GM21360 (cell line): ENCODE results near the gene C2CD3.
"Not testable (repeated sequence)": the region's sequence is repeated elsewhere in the genome, so short reads cannot be mapped to it uniquely, and the experiment has no call there.

Experiments
- ATAC-seq: cut with Tn5 transposase; IDR thresholded peaks from one replicate; pipeline ENCODE4 v1.9.1; 2021; ENCODE audit warnings: mild to moderate bottlenecking, moderate library complexity; ENCODE audit not compliant: unreplicated experiment

C2CD3 gene

GRCh38 chr11:74120260-74121035, 50.4 kb downstream of the C2CD3 start:
- ATAC-seq = not testable (repeated sequence)

DNA sequence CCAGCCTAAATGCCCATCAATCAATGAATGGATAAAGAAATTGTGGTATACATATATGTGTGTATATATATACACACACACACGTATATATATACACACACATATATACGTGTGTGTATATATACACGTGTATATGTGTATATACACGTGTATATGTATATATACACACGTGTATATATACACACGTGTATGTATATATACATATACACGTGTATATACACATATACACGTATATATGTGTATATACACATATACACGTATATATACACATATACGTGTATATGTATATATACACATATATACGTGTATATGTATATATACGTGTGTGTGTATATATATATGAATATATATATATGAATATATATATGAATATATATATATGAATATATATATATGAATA, 54.1 kb downstream of the C2CD3 start:
- ATAC-seq = no peak

GRCh38 chr11:74112877-74113276, 57.9 kb downstream of the C2CD3 start:
- ATAC-seq = no peak

- ATAC-seq = no peak
These were observed 64.7 kb downstream of the C2CD3 start for GRCh38 chr11:74106124-74106523.

GRCh38 chr11:74102321-74102720, 68.5 kb downstream of the C2CD3 start:
- no peak for ATAC-seq

GRCh38 chr11:74100735-74101134, 70.1 kb downstream of the C2CD3 start:
- no peak for ATAC-seq

DNA sequence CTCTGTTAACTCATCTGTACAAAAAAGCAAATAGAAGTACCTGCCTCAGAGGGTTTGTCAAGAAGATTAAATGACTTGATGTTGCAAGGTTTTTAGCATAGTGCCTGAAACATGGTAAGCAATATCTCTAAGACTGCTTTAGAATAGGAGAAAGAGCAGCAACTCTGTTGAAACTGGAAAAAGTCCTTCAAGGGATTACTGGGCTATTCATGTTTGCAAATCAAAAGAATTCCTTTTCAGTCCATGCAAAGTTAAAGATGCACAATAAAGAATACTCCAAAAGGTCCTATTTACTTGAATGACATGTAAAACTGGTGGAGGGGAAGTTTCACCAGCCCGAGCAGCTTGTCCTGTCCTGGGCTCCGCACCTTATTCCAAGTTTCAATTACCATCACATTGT, 70.6 kb downstream of the C2CD3 start:
- no peak for ATAC-seq

GRCh38 chr11:74097686-74098237, 73.0 kb downstream of the C2CD3 start:
- ATAC-seq = no peak

GRCh38 chr11:74094393-74094792, 76.4 kb downstream of the C2CD3 start:
- ATAC-seq = no peak

DNA sequence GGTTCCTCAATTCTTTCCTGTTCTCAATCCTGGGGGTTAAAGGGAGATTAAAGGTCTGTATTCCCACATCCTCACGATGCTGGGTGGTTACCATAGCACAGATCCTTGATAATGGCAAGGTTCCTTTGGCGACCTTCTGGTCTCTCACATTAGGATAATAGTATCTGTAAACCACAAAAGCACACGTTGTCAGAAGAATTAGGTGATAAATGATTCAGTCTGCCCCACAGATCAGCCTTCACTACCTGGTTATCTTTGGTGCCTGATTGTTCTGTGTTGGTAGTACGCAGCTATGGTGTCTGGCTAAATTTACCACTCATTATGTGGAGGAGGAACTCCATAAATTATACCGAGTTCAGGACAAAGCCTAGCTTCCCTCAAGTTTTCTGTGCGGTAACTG, 78.4 kb downstream of the C2CD3 start:
- ATAC-seq = no peak

- ATAC-seq = no peak
These were observed 79.3 kb downstream of the C2CD3 start for GRCh38 chr11:74091549-74091948.

- ATAC-seq = no peak
These were observed 80.1 kb downstream of the C2CD3 start for GRCh38 chr11:74090701-74091100.

GRCh38 chr11:74086242-74086884, 84.4 kb downstream of the C2CD3 start:
- no peak for ATAC-seq

- ATAC-seq = no peak
These were observed 85.3 kb downstream of the C2CD3 start for GRCh38 chr11:74085542-74085892.

DNA sequence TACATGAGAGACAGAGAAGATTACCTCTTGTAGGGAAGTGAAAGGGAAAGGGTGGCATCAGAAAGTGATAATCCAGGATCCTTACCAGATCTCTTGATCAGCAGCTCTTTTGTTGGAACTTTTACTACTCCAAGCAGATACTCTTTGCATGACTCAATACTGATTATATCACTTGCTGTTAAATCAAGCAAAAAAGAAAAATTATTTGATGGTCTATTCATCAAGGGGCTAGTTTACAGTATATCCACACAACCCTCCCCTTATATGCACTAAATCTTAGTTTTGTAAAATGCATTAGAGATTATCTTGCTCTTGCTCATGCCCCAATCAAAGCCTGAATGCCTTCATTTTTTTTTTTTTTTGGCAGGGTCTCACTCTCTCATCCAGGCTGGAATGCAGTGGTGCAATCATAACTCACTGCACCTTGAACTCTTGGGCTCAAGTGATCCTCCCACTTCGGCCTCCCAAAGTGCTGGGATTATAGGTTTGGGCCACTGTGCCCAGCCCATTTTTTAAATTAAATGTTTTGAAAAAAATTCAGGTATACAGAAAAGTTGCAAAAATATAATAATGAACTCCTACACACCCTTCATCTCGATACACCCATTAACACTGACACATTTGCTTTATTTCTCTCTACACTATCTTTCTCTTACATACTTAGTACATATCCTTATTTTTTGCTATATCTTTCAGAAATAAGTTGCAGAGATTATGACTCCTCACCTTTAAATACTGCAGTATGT, 85.8 kb downstream of the C2CD3 start:
- ATAC-seq = no peak

DNA sequence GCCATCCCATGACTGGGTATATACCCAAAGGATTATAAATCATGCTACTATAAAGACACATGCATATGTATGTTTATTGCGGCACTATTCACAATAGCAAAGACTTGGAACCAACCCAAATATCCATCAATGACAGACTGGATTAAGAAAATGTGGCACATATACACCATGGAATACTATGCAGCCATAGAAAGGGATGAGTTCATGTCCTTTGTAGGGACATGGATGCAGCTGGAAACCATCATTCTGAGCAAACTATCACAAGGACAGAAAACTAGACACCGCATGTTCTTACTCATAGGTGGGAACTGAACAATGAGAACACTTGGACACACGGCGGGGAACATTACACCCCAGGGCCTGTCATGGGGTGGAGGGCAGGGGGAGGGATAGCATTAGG, 86.9 kb downstream of the C2CD3 start:
- ATAC-seq = not testable (repeated sequence)

DNA sequence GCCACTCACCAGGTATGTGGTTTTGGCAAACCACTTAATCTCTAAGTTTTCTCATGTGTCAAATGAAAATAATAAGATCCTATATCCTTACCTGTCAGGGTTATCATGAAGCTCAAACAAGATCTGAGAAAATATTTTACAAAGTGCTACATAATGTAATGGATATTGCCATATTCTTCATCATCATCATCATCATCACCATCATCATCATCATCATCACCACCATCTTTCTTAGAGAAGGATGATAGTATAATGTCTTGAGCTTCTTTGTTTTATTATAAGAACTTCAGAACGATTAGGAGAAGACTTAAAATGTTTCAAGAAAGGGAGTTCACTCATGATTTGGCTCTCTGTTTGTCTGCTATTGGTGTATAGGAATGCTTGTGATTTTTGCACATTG, 89.4 kb downstream of the C2CD3 start:
- no peak for ATAC-seq

GRCh38 chr11:74077193-74077592, 93.6 kb downstream of the C2CD3 start:
- ATAC-seq = no peak

GRCh38 chr11:74072721-74073120, 98.1 kb downstream of the C2CD3 start:
- no peak for ATAC-seq

DNA sequence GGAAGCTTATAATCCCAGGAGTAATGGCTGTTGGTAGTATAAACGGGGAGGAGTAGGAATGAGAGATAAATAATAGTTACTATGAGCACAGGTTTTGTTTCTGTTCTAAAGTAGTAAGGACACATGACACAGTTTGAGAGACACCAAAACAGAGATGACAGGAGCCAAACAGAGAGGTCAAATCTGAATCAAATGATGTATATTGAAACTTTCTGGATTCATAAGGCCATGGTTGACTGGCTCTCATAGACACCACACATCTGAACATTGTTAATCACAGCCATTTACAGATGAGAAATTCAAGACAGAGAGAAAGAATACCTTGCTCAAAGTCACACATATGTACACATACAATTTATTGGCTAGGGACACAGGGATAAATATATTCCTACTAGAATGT, 98.5 kb downstream of the C2CD3 start:
- no peak for ATAC-seq

GRCh38 chr11:74070723-74071492, 99.9 kb downstream of the C2CD3 start:
- no peak for ATAC-seq
